GM13977 (cell line): Measurements from ENCODE around the gene AQP12B.
"Not testable (repeated sequence)": the region's sequence is repeated elsewhere in the genome, so short reads cannot be mapped to it uniquely, and the experiment has no call there.

Source experiments
- DNase-seq: peaks from one replicate; pipeline ENCODE4 v3.0.0; 2012; ENCODE audit warnings: low spot score
- in situ Hi-C: fragments of 300-500 bp; cut with MboI; formaldehyde crosslinking; loops from one replicate; pipeline ENCODE4 v1.12.0; 2022; ENCODE audit warnings: low sequenced_read_pairs, low pct_unique_long_range_greater_than_20kb, mixed read lengths, inconsistent platforms; ENCODE audit not compliant: unreplicated experiment
- TF ChIP-seq, protein P1 (sequence below): IDR thresholded peaks from 2 replicates; pipeline ENCODE4 v1.5.1; 2012; ENCODE audit warnings: mild to moderate bottlenecking, control low read depth; ENCODE audit not compliant: insufficient read depth; ENCODE audit errors: extremely low read depth, missing control alignments

AQP12B gene

DNA sequence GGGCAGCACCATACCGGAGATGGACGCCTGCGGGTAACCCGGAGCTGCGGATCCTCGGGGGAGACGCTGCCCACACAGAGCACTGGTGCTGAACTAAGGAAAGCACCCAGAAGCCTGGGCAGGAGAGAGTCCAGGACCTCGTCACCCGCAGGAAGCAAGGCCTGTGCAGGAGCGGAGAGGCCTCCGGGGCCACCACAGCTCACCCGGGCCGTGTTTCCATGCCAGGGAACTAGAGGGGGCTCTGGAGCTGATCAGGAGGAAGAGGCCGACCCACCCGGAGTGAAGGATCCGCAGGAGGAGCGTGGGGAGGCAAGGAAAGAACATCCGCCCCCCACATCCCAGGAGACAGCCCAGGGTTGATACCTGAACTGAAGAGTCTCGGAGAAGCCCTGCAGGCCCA, 3.8 kb downstream of the AQP12B start:
- DNase-seq, in situ Hi-C loops: not testable (repeated sequence)

DNA sequence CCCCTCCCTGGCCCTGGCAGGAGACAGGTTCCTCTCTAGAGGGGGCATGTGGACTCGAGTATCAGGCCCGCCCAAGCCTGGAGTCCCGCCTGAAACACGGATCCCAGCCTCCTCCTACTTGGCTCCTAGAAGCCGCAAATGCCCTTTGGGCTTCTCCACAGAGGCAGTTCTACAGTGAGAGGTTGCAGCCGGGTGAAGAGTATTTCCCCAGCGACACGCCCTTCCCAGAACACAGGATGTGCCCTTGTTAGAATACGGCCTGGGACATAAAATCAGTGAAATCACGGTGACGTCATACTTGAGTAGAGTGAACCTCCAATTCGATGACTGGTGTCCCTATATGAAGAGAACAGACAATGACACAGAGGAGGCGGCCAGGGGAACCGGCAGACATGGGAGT, 4.6 kb downstream of the AQP12B start:
- in situ Hi-C loops, DNase-seq: not testable (repeated sequence)

DNA sequence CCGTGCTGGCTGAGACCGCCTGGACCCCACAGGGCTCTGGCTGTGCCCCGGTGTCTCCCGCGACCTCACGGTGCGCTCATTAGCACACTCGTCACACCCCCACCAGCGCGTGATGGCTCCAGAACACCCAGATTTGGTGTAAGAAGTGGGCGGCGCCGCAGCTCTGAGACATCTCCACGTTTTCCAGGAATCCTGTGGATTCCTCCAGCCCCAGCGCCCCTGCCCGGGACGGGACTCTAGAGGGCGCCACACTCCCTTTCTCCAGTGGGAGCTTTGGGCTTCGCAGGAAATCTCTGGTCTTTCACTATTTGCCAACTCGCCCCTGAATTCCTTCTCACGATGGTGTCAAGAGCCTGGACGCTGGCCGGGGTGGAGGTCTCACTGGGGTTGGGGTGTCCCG, 7.3 kb downstream of the AQP12B start:
- in situ Hi-C loops: not testable (repeated sequence)

DNA sequence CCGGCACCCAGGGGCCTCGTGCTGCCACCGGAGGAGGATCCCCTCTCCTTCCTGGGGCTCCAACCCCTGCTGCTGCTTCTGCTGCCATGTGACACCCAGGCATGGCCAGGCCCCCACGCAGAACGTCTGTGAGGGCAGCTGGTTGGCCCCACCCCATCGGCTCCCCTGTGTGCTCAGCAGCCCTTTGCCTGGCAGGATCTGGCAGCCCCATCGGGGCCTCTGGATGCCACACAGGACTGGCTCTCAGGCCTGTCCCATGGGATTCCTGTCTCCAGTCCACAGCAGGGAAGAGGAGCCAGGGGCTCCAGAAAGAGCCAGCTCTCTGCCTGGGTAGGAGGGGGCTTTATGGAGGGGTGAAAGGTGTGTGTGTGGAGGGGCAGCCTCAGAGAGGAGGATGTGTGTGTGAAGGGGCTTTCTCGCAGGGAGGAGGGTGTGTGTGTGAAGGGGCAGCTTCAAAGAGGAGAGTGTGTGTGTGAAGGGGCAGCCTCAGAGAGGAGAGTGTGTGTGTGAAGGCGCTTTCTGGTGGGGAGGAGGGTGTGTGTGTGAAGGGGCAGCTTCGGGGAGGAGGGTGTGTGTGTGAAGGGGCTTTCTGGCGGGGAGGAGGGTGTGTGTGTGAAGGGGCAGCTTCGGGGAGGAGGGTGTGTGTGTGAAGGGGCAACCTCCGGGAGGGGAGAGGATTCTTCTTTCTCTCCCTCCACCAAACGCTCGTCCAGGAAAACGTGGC, 8.1 kb downstream of the AQP12B start:
- in situ Hi-C loops, DNase-seq: not testable (repeated sequence)

More for the DNA sequence above, 7.3 kb downstream of the AQP12B start:
- not testable (repeated sequence) for DNase-seq

DNA sequence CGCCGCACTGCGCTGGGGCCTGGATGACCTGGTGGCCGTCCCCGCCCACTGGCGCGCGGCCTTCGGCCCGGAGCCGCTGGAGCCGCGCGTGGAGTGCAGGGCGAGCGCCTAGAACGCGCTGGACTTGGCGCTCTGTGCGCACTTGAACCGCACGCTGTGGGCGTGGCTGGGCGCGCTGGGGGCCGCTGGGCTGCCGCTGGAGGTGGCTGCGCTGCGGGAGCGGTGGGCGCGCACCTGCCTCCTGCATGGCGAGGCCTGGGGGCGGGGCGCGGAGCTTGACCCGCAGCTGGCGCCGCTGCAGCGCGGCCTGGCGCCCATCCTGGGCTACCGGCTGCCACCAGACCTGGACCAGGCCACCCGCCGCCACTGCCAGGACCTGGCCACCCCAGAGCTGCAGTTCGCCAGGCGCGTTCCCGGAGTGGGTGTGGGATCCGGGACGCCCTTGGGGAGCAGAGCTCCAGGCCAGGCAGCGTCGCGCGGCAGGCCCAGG, 9.9 kb downstream of the AQP12B start:
- TF ChIP-seq, protein P1, sequence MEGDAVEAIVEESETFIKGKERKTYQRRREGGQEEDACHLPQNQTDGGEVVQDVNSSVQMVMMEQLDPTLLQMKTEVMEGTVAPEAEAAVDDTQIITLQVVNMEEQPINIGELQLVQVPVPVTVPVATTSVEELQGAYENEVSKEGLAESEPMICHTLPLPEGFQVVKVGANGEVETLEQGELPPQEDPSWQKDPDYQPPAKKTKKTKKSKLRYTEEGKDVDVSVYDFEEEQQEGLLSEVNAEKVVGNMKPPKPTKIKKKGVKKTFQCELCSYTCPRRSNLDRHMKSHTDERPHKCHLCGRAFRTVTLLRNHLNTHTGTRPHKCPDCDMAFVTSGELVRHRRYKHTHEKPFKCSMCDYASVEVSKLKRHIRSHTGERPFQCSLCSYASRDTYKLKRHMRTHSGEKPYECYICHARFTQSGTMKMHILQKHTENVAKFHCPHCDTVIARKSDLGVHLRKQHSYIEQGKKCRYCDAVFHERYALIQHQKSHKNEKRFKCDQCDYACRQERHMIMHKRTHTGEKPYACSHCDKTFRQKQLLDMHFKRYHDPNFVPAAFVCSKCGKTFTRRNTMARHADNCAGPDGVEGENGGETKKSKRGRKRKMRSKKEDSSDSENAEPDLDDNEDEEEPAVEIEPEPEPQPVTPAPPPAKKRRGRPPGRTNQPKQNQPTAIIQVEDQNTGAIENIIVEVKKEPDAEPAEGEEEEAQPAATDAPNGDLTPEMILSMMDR: no peak
- DNase-seq: no peak
- in situ Hi-C loops: no loop called here

DNA sequence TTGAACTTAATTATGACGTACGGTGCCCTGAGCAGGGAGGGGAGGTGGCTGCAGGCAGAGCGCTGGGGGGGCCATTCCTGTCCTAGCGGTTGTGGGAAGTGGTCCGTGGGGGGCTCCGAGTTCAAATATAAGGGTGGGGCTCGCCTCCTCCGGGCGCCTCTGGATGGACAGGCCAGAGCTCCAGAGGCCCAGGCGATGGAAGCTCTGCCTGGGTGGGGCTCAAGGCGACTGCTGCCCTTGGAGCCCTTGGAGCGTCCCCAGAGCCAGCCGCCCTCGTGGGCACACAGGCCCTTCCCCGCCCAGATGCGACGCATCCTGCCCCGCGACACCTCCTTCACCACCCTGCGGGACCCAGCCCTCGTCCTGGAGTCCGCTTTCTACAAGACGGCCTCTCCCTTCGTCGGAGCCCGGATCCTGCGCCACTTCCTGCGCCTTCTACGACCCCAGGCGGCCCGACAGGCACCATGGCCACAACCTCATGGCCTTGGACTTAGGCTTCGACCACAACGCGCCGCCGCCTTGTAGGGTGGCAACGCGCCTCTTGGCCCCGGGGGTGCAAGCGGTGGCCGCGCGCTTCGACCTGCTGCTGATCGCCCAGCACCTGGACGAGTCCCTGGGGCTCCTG, 10.5 kb downstream of the AQP12B start:
- DNase-seq: no peak
- in situ Hi-C loops: no loop called here
- TF ChIP-seq, protein P1: no peak

DNA sequence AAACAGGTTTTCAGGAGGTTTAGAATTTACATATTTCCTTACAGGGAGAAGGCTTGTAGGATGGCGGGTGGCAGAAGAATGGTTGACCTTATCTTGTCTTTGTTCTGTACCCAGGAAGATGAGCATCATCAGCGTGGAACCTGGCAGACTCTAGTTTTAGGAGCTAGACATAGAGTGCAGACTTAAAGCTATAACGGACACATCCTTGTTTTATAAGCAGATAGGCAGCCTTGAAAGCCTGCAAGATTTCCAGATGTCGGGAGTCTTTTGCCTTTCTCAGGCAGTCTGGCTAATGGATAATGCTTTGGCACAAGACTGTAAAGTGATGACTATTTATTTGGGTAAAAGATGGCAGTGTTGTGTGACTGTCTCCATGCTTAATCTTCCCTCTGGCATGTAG, 11.7 kb downstream of the AQP12B start:
- TF ChIP-seq, protein P1: no peak
- in situ Hi-C loops: no loop called here
- no peak for DNase-seq

DNA sequence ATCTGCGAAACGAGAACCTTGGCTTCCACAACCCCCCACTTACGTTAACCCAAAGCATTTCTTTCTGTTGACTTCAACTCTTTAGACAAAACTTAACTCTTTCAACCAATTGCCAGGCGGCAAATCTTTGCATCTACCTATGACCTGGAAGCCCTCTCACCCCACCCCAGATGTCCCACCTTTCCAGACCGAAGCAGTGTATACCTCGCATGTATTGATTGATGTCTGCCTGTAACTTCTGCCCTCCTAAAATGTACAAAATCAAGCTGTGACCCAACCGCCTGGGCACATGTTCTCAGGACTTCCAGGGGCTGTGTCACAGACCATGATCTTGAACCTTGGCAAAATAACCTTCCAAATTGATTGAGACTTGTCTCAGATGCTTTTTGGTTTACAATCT, 12.3 kb downstream of the AQP12B start:
- DNase-seq: no peak
- TF ChIP-seq, protein P1: no peak
- in situ Hi-C loops: no loop called here

DNA sequence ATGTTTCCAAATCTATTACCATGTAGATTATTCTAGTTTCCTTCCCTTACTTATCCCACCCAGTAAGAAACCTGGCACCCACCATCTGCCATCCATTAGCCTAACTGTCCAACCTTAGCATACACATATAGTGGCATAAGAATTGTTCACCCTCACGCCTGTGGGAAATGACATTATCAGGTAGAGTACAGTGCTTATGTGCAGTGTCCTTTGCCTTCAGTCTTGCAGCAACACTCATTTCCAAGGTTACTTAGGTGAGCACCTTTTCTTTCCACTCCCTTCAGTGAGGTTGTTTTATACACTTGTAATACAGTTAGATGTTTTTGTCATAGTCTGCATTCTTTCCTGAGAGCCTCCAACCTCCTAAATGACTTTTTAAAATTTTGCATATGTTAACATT, 18.1 kb downstream of the AQP12B start:
- DNase-seq: no peak
- in situ Hi-C loops: no loop called here
- TF ChIP-seq, protein P1: no peak
